ENCODE measurements around the gene RASGRP2. TPM values are rescaled to one million over a fixed set of nuclear protein-coding genes. Genes with fewer than 3 reads are reported as not detected.

Gene RASGRP2
- total and polyA plus RNA-seq, 2 of the 8 experiments (the other 6 are each of a cell fraction or from before 2014, with no cell fraction given) = 40.6 to 45.7 TPM

DNA sequence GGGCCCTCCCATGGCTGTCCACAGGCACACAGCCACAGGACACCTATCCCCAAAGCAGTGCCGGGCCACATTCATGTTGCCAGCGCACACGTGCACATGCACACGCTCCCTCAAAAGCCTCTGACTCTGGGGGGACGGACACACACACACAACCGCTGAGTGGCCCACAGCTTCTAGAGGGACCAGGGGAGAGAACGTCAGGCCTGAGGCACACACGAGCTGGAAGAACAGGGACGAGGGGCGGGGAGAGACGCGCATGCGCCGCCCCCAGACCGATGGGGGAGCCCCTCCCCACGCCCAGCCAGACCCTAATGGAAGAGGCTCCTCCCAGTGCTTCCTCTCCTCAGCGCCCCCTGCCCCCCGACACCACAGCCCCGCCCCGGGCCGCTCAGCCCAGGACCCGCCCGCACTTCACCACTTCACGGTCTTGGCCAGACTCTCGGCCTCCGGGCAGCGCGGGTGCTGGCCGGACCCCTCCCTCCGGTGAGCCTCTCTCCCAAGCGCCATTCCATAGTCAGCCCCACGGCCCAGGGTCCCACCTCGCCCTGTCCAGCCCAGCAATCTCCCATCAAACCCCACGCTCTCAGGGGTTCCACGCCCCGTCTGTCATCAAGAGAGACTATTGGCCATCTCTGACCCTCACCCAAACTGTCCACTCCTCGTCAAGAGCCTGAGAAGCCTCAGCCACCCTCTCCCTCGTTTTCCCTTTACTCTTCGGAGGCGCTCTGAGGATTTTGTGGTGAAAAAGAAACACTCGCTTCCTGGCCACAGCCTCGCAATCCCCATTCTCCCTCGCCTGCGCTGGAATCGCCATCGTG lies 32.6 kb downstream of the RASGRP2 start (continued):
- TF ChIP-seq, protein P1, sequence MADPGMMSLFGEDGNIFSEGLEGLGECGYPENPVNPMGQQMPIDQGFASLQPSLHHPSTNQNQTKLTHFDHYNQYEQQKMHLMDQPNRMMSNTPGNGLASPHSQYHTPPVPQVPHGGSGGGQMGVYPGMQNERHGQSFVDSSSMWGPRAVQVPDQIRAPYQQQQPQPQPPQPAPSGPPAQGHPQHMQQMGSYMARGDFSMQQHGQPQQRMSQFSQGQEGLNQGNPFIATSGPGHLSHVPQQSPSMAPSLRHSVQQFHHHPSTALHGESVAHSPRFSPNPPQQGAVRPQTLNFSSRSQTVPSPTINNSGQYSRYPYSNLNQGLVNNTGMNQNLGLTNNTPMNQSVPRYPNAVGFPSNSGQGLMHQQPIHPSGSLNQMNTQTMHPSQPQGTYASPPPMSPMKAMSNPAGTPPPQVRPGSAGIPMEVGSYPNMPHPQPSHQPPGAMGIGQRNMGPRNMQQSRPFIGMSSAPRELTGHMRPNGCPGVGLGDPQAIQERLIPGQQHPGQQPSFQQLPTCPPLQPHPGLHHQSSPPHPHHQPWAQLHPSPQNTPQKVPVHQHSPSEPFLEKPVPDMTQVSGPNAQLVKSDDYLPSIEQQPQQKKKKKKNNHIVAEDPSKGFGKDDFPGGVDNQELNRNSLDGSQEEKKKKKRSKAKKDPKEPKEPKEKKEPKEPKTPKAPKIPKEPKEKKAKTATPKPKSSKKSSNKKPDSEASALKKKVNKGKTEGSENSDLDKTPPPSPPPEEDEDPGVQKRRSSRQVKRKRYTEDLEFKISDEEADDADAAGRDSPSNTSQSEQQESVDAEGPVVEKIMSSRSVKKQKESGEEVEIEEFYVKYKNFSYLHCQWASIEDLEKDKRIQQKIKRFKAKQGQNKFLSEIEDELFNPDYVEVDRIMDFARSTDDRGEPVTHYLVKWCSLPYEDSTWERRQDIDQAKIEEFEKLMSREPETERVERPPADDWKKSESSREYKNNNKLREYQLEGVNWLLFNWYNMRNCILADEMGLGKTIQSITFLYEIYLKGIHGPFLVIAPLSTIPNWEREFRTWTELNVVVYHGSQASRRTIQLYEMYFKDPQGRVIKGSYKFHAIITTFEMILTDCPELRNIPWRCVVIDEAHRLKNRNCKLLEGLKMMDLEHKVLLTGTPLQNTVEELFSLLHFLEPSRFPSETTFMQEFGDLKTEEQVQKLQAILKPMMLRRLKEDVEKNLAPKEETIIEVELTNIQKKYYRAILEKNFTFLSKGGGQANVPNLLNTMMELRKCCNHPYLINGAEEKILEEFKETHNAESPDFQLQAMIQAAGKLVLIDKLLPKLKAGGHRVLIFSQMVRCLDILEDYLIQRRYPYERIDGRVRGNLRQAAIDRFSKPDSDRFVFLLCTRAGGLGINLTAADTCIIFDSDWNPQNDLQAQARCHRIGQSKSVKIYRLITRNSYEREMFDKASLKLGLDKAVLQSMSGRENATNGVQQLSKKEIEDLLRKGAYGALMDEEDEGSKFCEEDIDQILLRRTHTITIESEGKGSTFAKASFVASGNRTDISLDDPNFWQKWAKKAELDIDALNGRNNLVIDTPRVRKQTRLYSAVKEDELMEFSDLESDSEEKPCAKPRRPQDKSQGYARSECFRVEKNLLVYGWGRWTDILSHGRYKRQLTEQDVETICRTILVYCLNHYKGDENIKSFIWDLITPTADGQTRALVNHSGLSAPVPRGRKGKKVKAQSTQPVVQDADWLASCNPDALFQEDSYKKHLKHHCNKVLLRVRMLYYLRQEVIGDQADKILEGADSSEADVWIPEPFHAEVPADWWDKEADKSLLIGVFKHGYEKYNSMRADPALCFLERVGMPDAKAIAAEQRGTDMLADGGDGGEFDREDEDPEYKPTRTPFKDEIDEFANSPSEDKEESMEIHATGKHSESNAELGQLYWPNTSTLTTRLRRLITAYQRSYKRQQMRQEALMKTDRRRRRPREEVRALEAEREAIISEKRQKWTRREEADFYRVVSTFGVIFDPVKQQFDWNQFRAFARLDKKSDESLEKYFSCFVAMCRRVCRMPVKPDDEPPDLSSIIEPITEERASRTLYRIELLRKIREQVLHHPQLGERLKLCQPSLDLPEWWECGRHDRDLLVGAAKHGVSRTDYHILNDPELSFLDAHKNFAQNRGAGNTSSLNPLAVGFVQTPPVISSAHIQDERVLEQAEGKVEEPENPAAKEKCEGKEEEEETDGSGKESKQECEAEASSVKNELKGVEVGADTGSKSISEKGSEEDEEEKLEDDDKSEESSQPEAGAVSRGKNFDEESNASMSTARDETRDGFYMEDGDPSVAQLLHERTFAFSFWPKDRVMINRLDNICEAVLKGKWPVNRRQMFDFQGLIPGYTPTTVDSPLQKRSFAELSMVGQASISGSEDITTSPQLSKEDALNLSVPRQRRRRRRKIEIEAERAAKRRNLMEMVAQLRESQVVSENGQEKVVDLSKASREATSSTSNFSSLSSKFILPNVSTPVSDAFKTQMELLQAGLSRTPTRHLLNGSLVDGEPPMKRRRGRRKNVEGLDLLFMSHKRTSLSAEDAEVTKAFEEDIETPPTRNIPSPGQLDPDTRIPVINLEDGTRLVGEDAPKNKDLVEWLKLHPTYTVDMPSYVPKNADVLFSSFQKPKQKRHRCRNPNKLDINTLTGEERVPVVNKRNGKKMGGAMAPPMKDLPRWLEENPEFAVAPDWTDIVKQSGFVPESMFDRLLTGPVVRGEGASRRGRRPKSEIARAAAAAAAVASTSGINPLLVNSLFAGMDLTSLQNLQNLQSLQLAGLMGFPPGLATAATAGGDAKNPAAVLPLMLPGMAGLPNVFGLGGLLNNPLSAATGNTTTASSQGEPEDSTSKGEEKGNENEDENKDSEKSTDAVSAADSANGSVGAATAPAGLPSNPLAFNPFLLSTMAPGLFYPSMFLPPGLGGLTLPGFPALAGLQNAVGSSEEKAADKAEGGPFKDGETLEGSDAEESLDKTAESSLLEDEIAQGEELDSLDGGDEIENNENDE (IDR thresholded peaks at IDR 0.05; ENCODE audit: insufficient replicate concordance, low read length) = no peak
- peak; percentile 65 for TF ChIP-seq NRF1 (IDR thresholded peaks at IDR 0.05; ENCODE audit: low read depth, low read length)
- peak; percentile 36 for TF ChIP-seq KDM4A (IDR thresholded peaks at IDR 0.05; ENCODE audit: low read depth, low read length, severe bottlenecking)
- TF ChIP-seq SIN3A (conservative IDR thresholded peaks at IDR 0.05 in 1 of 2, IDR thresholded peaks at IDR 0.05 in 1 of 2; ENCODE audit: low read depth in 1 of 2, low read length in 2 of 2) = no peak
- TF ChIP-seq, protein P2, sequence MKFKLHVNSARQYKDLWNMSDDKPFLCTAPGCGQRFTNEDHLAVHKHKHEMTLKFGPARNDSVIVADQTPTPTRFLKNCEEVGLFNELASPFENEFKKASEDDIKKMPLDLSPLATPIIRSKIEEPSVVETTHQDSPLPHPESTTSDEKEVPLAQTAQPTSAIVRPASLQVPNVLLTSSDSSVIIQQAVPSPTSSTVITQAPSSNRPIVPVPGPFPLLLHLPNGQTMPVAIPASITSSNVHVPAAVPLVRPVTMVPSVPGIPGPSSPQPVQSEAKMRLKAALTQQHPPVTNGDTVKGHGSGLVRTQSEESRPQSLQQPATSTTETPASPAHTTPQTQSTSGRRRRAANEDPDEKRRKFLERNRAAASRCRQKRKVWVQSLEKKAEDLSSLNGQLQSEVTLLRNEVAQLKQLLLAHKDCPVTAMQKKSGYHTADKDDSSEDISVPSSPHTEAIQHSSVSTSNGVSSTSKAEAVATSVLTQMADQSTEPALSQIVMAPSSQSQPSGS (IDR thresholded peaks at IDR 0.05; ENCODE audit: low read length) = no peak
- no peak for TF ChIP-seq GABPA (IDR thresholded peaks at IDR 0.05; ENCODE audit: borderline replicate concordance, insufficient read depth, low read length)
- TF ChIP-seq PHF8 (conservative IDR thresholded peaks at IDR 0.05; ENCODE audit: low read depth, low read length) = no peak
